Activated CD4-positive, alpha-beta T cell treated with anti-CD3 and anti-CD28 coated beads for 48 hours (primary cell): ENCODE data around the gene OR2V2.
"Not testable (repeated sequence)": the region's sequence is repeated elsewhere in the genome, so short reads cannot be mapped to it uniquely, and the experiment has no call there.

Experiments used
- DNase-seq: peaks from one replicate; pipeline ENCODE4 v3.0.0-alpha.2; 2020

OR2V2 gene

GRCh38 chr5:181114844-181115778 lies 32.3 kb upstream of the OR2V2 start:
- no peak for DNase-seq

DNA sequence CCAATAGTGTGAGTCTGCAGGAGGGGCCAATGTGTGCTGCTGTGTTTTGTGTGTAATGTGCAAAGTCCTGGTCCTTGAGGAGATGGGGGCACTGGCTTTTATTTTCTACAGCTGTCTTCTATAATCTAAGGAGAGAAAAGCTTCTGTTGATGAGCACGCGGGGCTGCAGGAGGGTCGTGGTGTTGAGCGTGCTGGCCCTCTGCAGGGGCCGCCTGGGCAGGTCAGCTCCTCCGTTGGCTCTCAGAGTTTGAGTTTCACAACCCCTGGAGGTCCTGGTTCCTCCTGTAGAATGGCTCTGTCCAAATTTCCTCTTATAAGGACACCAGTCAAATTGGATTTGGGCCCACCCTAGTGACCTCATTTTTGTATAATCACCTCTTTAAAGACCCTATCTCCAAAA lies 29.0 kb upstream of the OR2V2 start:
- DNase-seq, result no peak

DNA sequence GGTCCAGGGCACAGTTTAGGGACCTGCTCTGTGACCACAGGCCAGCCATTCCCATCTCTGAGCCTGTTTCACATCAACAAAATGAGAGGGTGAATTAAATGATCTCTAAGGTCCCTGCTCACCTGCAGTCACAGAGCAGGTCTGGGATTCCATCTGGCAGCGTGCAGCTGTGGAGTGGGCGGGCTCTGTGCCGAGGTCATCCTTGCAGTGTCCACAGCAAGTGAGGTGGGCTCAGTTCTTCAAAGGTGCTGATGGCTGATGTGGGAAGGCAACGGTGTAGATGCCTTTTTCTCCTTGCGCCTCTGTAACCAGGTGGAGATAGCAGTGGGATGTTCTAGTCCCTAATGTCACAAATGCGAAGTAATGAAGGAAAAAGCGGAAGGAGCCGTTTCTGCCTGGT lies 28.3 kb upstream of the OR2V2 start:
- no peak for DNase-seq

- no peak for DNase-seq
These were observed 27.1 kb upstream of the OR2V2 start for GRCh38 chr5:181120306-181120705.

GRCh38 chr5:181120761-181121160 lies 26.6 kb upstream of the OR2V2 start:
- DNase-seq, result no peak

GRCh38 chr5:181121675-181122561 lies 25.5 kb upstream of the OR2V2 start:
- no peak for DNase-seq

DNA sequence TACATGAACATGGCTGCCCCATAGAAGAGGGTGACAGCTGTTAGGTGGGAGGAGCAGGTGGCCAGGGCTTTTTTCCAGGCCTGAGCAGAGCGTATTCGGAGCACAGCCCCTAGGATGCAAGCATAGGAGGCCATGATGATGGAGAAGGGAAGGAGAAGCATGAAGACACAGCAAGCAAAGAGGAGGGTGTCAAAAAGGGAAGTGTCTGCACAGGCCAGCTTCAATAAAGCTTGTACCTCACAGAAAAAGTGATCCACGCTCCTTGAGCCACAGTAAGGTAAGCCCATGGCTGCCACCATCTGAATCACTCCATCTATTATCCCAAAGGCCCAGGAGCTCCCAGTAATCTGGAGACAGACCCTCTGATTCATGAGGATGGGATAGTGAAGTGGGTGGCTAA lies 22.9 kb upstream of the OR2V2 start:
- no peak for DNase-seq

- DNase-seq, result no peak
These were observed 20.5 kb upstream of the OR2V2 start for GRCh38 chr5:181126841-181127240.

DNA sequence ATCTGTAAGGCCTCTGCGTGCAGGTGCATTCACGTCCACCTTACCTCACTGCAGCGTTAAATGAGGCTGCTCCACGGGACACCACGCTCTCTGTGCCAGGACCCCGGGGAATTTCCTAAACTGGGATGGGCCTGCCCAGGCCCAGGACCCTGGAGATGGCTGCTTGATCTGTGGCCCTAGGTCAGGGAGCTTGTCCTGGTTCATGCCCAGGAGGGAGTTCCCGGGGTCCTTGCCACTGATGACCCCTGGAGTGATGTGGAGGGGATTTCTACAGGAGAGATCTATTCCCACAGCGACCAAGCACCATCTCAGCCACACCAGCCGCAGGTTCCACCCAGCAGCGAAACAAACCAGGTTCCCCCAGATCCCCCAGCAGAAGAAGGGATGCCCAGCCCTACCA lies 19.9 kb upstream of the OR2V2 start:
- DNase-seq, result no peak

DNA sequence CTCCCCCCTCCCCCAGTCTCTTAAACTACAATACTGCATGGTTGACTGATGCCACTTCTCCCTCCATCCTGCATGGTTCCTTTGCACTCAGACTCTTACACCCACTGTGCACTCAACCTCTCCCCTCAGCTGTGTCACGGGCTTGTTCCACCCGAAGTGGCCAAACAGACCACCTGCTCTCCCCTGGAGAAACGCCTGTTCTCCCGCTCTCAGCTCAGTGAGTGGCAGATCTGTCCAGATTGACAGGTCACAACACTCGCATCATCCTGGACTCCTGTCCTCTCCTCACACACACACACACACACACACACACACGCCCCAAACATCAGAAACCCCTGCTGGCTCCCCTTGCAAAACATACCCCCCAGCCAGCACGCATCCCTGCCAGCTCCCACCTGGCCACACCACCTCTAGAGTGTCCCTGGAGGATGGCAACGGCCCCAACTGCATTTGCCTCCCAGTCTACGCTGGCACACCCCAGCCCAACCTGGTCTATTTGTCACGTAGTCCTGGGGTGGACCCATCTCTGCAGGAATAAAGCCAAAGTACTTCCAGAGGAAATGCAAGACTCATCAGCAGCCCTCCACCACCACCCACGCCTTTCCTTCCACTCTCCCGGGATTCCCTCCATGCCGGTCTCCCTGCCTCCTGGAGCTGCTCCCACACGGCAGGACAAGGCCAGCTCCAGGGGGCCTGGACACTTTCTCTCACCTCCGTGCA lies 19.3 kb upstream of the OR2V2 start:
- DNase-seq, result no peak

- no peak for DNase-seq
These were observed 17.8 kb upstream of the OR2V2 start for GRCh38 chr5:181129601-181130000.

DNA sequence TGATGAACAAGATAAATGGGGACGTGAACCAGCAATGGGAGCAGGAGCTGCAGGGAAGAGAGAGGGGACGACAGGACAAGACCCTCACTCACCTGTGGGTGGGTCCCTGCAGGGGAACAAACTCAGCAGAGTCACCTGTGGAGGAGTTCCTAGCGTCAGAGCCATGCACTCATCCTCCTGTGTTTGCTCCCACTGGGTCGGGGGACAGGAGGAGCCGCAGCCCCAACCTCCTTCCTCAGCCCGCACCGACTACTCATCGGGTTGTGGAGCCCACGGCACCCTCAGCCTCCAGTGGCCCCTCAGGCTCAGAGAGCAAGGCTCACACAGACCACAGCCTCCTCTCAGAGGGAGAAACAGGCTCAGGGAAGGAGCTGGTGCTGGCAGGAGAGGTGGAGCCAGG lies 17.3 kb upstream of the OR2V2 start:
- not testable (repeated sequence) for DNase-seq

- DNase-seq, result no peak
These were observed 16.4 kb upstream of the OR2V2 start, which contains the start of gene OR2V1 for GRCh38 chr5:181130832-181131496. TSS of gene OR2V1 (minus strand) at chr5:181131169. CDS start at chr5:181125304, 5,865 bp downstream.

- DNase-seq, result no peak
These were observed 15.9 kb upstream of the OR2V2 start for GRCh38 chr5:181131514-181131913.

DNA sequence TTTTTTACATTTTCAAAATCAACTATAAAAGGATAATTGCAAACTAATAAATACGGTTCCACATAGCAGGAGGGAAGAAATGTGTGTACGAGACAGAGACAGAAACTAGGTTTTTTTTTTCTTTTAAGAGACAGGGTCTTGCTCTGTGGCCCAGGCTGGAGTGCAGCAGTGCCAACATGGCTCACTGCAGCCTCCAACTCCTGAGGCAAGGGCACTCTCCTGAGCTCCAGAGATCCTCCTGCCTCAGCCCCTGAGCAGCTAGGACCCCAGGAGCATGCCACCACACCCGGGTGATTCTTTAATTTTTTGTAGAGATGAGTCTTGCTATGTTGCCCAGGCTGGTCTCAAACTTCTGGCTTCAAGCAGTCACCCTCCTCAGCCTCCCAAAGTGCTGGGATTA lies 14.3 kb upstream of the OR2V2 start:
- DNase-seq, result no peak

DNA sequence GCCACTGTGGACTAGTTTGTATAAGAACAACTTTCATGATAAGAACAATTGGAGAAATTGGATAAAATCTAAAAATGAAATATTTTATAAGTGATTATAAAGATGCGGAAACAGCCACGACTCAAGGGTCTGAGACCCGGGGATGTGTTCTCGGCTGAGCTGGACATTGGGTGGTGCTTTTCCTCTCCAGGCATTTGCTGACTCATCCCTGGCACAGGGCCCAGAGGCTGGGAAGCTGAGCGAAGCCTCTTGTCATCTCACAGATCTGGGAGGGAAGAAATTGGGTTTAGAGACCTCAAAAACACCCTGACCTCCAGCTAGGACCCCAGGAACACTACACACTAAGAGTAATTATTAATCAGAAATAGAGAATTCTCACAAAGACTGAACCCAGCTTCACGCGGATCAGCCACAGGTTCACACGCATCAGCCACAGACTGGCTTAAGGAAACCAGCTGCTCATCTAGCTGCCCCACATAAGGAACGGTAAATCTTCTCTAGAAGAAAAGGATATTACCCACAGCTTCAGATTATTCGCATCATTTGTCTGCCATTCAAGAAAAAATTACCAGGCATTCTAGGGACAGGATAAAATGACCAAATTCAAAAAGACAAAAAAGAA lies 13.7 kb upstream of the OR2V2 start:
- no peak for DNase-seq

DNA sequence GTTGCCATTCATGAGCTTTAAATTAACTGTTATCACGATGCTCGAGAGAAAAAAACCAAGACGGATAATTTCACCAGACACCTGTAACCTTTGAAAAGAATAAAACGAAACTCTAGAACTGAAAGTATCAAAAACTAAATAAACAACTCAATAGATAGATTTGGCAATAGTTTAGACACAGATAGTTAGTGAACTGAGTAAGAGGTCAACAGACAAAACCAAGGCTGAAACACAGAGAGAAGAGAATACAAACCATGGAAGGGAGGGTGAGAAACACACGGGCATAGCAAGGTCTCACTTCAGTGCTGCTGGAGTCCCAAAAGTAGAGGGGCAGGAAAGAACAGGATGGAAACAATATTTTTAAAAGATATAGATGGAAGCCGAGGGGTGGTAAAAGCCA lies 13.1 kb upstream of the OR2V2 start:
- no peak for DNase-seq

- no peak for DNase-seq
These were observed 10.9 kb upstream of the OR2V2 start for GRCh38 chr5:181136361-181136955.

GRCh38 chr5:181138258-181138657 lies 9.1 kb upstream of the OR2V2 start:
- no peak for DNase-seq

DNA sequence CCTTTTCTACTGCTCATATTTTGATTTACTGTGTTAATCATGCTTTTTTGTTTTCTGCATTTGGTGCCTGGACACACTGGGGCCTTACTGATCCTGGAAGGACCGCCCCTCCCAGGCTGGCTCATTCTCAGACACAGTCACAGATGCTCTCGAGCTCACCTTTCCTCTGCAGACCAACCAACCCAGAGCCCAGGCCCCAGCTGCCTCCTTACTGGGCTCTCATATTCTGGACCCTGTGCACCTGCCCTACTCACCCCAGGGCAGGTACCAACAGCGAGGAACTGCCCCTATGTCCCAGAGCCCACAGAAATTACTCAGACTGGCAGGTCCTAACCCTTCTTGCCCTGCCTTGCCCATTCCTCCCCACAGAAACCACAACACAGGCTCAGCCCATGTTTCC lies 6.6 kb upstream of the OR2V2 start:
- no peak for DNase-seq

DNA sequence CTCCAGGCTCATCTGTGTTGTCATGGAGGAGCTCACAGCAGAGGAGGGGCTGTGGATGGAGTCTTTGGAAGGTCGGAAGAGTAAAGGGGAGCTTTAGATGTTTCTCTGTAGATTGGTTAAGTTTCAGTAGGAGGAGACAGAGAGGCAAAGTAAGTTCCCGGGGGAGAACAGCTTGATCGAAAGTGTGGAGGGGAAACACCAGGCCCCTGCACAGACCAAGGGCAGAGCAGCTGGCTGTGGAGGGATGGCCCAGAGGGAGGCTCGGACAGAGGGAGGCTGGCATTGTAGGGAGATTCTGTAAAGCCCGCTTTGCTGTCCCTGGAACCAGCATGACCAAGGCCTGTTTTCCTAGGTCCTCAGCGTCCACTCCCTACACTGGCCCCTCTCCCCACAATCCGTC lies 5.3 kb upstream of the OR2V2 start:
- DNase-seq, result no peak

DNA sequence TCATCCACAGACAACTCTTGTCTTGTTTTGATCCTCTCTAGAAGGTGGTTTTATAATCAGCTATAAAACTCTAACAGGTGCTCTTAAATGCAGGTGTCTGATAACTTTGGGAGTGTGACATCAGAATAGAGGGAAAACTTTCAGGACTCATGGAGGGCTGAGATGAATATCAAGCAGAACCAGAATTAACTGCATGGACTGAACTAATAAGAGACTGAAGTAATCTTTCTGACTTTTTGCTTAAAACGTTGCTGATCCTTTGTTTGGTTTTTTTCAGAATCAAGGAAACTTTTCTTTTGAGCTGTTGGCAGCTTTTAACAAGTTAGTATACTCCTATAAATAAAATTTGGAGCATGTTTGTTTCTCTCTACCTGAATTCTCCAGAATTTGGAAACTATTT lies 2.3 kb upstream of the OR2V2 start:
- DNase-seq, result no peak
